Measurements from ENCODE around the gene ABHD15. TPM values are rescaled to one million over a fixed set of nuclear protein-coding genes. Genes with fewer than 3 reads are reported as not detected.

The ABHD15 gene
- total RNA-seq, 2 experiments from 2014 or later: 4.1 to 4.9 TPM

DNA sequence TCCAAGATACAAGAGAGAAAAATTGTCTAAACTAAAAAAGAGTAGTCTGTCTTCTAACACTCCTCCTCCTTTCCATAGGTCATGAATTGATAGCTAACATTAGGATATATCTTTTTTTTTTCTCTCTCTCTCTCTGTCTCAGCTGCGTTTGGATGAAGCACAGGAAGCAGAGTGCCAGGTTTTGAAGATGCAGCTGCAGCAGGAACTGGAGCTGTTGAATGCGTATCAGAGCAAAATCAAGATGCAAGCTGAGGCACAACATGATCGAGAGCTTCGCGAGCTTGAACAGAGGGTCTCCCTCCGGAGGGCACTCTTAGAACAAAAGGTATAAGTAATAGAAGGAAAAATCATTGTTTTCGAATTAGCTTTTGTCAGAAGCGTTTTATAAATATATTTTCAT lies 32.9 kb downstream of the ABHD15 start:
- H3K4me1 Mint-ChIP-seq (ENCODE audit: low read depth): no peaks in the 10 kb centered on the region
- CTCF ChIA-PET: interaction anchor here (0.8 to 1.6 kb wide), 2 partner anchors 25 to 164 kb away, joined by 3 to 4 read pairs; no protein-coding TSS in a partner anchor

GRCh38 chr17:29526322-29526721 lies 40.5 kb downstream of the ABHD15 start:
- H3K4me3 ChIP-seq (ENCODE audit: low read length): no peak overlapping the region
- no peak for DNase-seq
- H3K9me3 ChIP-seq (ENCODE audit: control insufficient read depth in 1 of 2, insufficient read depth in 1 of 2, low read length in 2 of 2): no peaks in the 10 kb centered on the region
- H3K27me3 Mint-ChIP-seq: no peaks in the 10 kb centered on the region
- no peaks in the 10 kb centered on the region for H3K27me3 ChIP-seq (ENCODE audit: control insufficient read depth in 1 of 2, insufficient read depth in 2 of 2, low read length in 2 of 2)
- no peaks in the 10 kb centered on the region for H3K9me3 Mint-ChIP-seq
- H3K27ac Mint-ChIP-seq: no peak overlapping the region
- peaks cover 66% of the 10 kb centered on the region for H3K36me3 Mint-ChIP-seq (ENCODE audit: low read depth)
- TF ChIP-seq, protein P1, sequence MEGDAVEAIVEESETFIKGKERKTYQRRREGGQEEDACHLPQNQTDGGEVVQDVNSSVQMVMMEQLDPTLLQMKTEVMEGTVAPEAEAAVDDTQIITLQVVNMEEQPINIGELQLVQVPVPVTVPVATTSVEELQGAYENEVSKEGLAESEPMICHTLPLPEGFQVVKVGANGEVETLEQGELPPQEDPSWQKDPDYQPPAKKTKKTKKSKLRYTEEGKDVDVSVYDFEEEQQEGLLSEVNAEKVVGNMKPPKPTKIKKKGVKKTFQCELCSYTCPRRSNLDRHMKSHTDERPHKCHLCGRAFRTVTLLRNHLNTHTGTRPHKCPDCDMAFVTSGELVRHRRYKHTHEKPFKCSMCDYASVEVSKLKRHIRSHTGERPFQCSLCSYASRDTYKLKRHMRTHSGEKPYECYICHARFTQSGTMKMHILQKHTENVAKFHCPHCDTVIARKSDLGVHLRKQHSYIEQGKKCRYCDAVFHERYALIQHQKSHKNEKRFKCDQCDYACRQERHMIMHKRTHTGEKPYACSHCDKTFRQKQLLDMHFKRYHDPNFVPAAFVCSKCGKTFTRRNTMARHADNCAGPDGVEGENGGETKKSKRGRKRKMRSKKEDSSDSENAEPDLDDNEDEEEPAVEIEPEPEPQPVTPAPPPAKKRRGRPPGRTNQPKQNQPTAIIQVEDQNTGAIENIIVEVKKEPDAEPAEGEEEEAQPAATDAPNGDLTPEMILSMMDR (IDR thresholded peaks at IDR 0.05): no peak
- intact Hi-C loops (cut with DNase I, micrococcal nuclease): no loop called here
- ATAC-seq (ENCODE audit: poor library complexity): no peak
- H3K4me3 Mint-ChIP-seq: no peak overlapping the region
- H3K4me1 ChIP-seq (ENCODE audit: insufficient read depth, low read length): no peaks in the 10 kb centered on the region
- ChIA-PET POLR2A (no interaction called here), CTCF (no interaction called here)
- no peaks in the 10 kb centered on the region for H3K4me1 Mint-ChIP-seq (ENCODE audit: low read depth)
- no peak overlapping the region for H3K27ac ChIP-seq (ENCODE audit: low read depth in 1 of 2, low read length in 2 of 2)
- H3K36me3 ChIP-seq (ENCODE audit: insufficient read depth, low read length): peaks cover 46% of the 10 kb centered on the region

More for the DNA sequence above, 32.9 kb downstream of the ABHD15 start:
- H3K27ac ChIP-seq (ENCODE audit: low read depth in 1 of 2, low read length in 2 of 2): no peak overlapping the region
- ATAC-seq (ENCODE audit: poor library complexity) (no peak), DNase-seq (no peak)
- TF ChIP-seq, protein P1 (IDR thresholded peaks at IDR 0.05): no peak
- Mint-ChIP-seq H3K9me3 (no peaks in the 10 kb centered on the region), H3K27me3 (no peaks in the 10 kb centered on the region), H3K36me3 (ENCODE audit: low read depth) (peaks cover 61% of the 10 kb centered on the region), H3K27ac (no peak overlapping the region), H3K4me3 (no peak overlapping the region)
- H3K4me1 ChIP-seq (ENCODE audit: insufficient read depth, low read length): no peaks in the 10 kb centered on the region
- POLR2A ChIA-PET: interaction anchor here (0.7 kb wide), 2 partner anchors 164 to 608 kb away, joined by 3 read pairs; no protein-coding TSS in a partner anchor
- no peaks in the 10 kb centered on the region for H3K9me3 ChIP-seq (ENCODE audit: control insufficient read depth in 1 of 2, insufficient read depth in 1 of 2, low read length in 2 of 2)
- H3K4me3 ChIP-seq (ENCODE audit: low read length): no peak overlapping the region
- H3K36me3 ChIP-seq (ENCODE audit: insufficient read depth, low read length): peaks cover 48% of the 10 kb centered on the region
- no peaks in the 10 kb centered on the region for H3K27me3 ChIP-seq (ENCODE audit: control insufficient read depth in 1 of 2, insufficient read depth in 2 of 2, low read length in 2 of 2)
- intact Hi-C loops (cut with DNase I, micrococcal nuclease): no loop called here

- DNase-seq: no peak
- Histone ChIP-seq H3K4me3 (ENCODE audit: low read length) (no peak overlapping the region), H3K4me1 (ENCODE audit: insufficient read depth, low read length) (no peaks in the 10 kb centered on the region), H3K27ac (ENCODE audit: low read depth in 1 of 2, low read length in 2 of 2) (no peak overlapping the region), H3K9me3 (ENCODE audit: control insufficient read depth in 1 of 2, insufficient read depth in 1 of 2, low read length in 2 of 2) (no peaks in the 10 kb centered on the region), H3K36me3 (ENCODE audit: insufficient read depth, low read length) (peaks cover 49% of the 10 kb centered on the region), H3K27me3 (ENCODE audit: control insufficient read depth in 1 of 2, insufficient read depth in 2 of 2, low read length in 2 of 2) (no peaks in the 10 kb centered on the region)
- Mint-ChIP-seq H3K9me3 (no peaks in the 10 kb centered on the region), H3K36me3 (ENCODE audit: low read depth) (peaks cover 66% of the 10 kb centered on the region), H3K27me3 (no peaks in the 10 kb centered on the region), H3K27ac (peak overlapping the region; percentile 33), H3K4me3 (no peak overlapping the region), H3K4me1 (ENCODE audit: low read depth) (no peaks in the 10 kb centered on the region)
- TF ChIP-seq, protein P1 (IDR thresholded peaks at IDR 0.05): no peak
- POLR2A ChIA-PET: no interaction called here
- intact Hi-C loops (cut with DNase I, micrococcal nuclease): no loop called here
- no peak for ATAC-seq (ENCODE audit: poor library complexity)
- CTCF ChIA-PET: interaction anchor here (1.5 kb wide), 1 partner anchor 155 kb away, joined by 3 read pairs; no protein-coding TSS in a partner anchor
Observed at GRCh38 chr17:29524692-29525091, 42.1 kb downstream of the ABHD15 start.

All from CD4-positive, alpha-beta T cell (primary cell).